ENCODE measurements around the gene KIAA1217.

Gene KIAA1217

DNA sequence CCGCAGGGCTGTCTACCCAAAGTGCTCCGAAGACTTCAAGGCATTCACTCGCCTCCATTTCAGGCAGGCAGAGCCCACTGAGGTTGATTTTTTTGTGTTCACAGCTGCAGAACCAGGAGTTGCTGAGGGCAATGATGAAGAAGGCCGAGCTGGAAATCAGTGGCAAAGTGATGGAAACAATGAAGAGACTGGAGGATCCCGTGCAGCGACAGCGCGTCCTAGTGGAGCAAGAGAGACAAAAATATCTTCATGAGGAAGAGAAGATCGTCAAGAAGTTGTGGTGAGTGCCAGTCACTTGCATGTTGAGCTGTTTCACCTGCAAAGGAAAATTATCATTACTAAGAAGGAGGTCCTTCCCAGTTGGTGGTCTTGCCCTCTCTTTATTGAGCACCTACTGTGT is 304.2 kb downstream of the KIAA1217 start:
- DNase-seq: no peak

DNA sequence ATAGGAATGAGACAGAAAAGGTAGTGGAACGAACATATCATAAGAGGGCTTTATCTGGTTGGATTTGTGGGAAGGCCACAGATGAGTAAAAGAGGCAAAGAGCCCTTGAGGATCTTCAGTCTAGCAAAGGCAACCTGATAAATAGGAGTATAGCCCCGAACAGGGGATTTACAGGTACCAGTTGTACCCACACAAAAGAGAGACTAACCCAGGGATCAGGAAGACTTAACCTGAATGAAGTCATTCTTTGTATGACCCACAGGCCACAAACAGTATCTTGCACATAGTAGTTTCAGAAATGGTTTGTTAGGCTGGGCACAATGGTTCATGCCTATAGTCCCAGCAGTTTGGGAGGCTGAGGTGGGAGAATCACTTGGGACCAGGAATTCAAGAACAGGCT is 306.5 kb downstream of the KIAA1217 start:
- no peak for DNase-seq

DNA sequence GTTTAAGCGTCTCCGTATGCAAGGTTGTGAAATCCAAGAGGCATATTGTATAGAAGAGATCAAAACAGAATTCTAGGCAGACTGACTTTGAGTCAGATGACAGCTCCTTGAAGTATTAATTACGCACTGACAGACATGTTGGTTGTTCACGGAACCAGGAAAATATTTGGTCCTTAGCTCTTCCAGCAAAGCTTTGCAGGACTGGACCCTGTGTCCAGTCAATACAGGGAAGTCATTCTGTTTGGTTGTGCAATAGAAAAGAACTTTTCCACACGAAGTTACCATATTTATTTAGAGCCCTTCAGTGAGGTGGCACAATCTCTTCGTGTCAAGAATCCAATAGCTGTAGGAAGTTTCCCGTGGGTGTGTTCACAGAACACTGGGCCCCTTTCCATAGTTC is 309.5 kb downstream of the KIAA1217 start:
- no peak for DNase-seq

GRCh38 chr10:24518981-24519597 is 310.2 kb downstream of the KIAA1217 start:
- no peak for DNase-seq

GRCh38 chr10:24519950-24520349 is 311.0 kb downstream of the KIAA1217 start:
- no peak for DNase-seq

- no peak for DNase-seq
Measured at GRCh38 chr10:24524314-24524713, 315.4 kb downstream of the KIAA1217 start.

DNA sequence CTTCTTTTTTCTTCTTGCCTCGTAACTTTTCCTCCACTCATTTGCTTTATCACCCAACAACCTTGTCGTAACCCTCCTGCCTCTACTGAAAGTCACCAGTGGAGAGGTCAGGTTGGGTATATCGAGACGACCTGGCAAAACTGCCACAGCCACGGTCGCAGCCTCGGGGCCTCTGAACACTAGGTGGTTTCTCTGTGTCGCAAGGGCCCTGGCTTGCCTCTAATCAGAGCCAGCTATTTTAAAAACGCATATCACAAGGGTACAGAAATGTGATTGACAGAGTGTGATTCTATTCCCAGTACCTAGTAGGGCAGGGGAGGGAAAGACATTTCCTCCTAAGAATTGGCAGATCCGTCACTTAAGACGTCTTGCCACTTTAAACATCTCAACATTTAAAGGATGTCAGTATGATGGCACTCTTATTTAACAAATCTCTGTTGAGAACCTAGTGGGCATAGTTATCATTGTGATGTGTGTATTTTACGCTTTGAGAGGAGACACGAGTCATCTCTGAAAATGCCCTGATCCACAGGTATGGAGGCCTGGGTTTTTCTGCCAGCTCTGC is 317.2 kb downstream of the KIAA1217 start:
- DNase-seq: no peak

GRCh38 chr10:24528946-24529345 is 320.0 kb downstream of the KIAA1217 start:
- DNase-seq: no peak

GRCh38 chr10:24531439-24531838 is 322.5 kb downstream of the KIAA1217 start:
- no peak for DNase-seq

- no peak for DNase-seq
Measured at GRCh38 chr10:24533981-24534380, 325.0 kb downstream of the KIAA1217 start.

- no peak for DNase-seq
Measured at GRCh38 chr10:24536636-24537035, 327.7 kb downstream of the KIAA1217 start.

DNA sequence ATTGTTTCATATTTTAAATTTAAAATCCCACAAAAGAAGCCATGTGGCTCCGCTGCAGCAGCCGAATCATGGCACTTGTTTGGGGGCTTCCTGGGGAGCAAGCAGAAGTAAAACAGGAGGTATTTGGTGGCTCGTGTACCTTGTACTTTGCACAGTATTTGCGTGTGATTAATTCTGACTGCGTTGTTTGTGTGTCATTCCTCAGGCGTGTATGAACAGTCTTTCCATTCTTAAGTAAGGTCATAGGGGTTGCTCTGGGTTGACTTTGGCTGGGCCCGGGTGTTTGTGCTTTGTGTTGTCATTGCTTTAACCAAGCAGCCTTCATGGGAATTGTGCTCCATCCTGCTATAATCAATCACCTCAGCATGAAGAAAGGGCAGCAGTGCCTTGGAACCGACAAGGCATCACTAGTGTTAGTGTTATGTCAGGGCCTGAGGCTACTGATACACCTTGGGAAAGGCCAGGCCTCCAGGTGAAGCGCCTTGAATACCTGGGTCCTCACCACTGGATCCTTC is 332.4 kb downstream of the KIAA1217 start:
- DNase-seq: no peak

DNA sequence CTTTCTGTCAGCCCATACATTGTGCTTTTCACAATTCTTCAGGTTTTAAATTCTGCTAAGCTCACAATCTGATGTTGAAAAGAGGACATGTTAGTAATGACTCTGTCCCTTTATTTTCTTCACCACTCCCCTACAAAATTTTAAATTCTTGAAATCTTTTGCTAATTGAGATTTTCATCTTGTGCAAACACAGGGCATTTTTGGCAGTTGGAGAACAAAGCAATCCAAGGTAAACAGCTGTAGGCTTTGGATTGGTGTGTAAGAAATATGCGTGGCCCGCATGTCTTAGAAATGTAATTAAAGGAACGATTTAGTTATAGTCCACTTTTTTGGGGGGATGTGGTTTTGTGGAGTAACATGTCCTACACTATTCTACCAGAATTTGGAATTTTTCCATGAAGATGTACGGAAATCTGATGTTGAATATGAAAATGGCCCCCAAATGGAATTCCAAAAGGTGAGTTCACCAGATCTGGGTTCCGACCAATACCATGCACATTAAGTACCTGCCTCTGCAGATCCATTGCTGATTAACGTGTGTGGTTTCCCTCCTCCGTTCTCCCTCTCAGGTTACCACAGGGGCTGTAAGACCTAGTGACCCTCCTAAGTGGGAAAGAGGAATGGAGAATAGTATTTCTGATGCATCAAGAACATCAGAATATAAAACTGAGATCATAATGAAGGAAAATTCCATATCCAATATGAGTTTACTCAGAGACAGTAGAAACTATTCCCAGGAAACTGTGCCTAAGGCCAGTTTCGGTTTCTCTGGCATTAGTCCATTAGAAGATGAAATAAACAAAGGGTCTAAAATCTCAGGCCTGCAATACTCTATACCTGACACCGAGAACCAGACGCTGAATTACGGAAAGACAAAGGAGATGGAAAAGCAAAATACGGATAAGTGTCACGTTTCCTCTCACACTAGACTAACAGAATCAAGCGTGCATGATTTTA is 333.7 kb downstream of the KIAA1217 start:
- no peak for DNase-seq

GRCh38 chr10:24544776-24545175 is 335.8 kb downstream of the KIAA1217 start:
- DNase-seq: no peak

- DNase-seq: no peak
Measured at GRCh38 chr10:24545585-24545984, 336.6 kb downstream of the KIAA1217 start.

DNA sequence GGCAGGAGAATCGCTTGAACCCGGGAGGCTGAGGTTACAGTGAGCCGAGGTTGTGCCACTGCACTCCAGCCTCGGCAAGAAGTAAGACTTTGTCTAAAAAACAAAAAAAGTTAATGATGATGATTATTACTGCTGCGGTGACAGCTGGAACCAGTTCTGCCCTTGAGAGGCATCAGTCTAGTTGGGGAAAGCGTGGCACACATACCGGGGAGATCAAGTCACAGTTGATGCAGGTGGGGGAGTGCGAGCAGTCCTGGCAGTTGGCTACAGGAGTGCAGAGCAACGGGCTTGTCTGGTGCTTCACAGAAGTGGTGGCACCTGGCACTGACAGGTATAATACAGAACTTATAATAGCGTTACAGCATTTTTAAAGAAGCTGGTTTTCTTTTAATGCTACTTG is 341.7 kb downstream of the KIAA1217 start:
- no peak for DNase-seq

DNA sequence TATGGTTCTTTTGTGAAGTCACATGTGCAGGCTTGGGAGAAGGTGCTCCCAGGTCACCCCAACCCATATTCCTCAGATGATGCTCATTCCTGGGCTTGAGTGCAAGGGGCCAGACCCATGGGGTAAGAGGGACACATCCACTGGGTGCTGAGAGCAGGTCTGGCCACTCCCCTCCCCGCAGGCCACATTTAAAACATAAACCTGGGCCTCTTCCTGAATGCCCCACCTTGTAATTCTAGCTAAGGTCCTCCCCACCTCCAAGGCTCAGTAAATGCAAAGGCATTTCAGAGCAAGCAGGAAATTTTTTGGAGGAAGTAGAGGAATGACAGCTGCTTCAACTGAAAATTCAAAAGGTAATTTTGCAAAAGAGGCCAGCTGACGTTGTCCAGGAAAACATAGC is 342.2 kb downstream of the KIAA1217 start:
- DNase-seq: no peak

- no peak for DNase-seq
Measured at GRCh38 chr10:24552346-24553016, 343.5 kb downstream of the KIAA1217 start.

GRCh38 chr10:24553051-24553612 is 344.2 kb downstream of the KIAA1217 start:
- DNase-seq: no peak

DNA sequence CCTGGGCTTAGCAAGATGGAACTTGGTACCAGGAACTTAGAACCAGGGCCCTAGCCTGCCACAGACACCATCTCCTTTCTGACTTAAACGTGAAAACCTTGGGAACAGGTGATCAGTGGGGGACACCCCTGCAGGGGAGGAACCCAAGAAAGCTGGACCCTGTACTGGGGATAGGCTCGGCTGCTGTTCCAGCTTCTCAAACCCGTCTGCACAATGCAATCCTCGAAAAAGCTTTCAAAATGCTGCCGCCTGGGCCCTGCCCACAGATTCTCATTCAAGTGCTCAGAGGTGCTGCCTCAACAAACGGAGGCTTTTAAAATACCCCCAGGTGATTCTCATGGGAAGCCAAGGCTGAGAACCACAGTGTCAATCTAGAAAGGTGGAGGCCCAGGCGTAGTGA is 345.1 kb downstream of the KIAA1217 start:
- no peak for DNase-seq

- no peak for DNase-seq
Measured at GRCh38 chr10:24556126-24556749, 347.3 kb downstream of the KIAA1217 start.

Data from GOT3 (cell line).